Measurements from ENCODE around the gene LUZP1.

LUZP1 gene

GRCh38 chr1:23035823-23036452 is 132.7 kb downstream of the LUZP1 start:
- Histone ChIP-seq H3K79me2 (no peaks in the 10 kb centered on the region), H3K9ac (no peak overlapping the region), H3K36me3 (ENCODE audit: control insufficient read depth, insufficient read depth, low read length) (no peaks in the 10 kb centered on the region), H3K4me3 (ENCODE audit: low read depth, low read length) (no peak overlapping the region), H3K27me3 (ENCODE audit: control insufficient read depth, insufficient read depth, low read length) (no peaks in the 10 kb centered on the region), H3K4me1 (peaks cover 2% of the 10 kb centered on the region), H3K4me2 (ENCODE audit: low read length) (no peak overlapping the region), H2AFZ (no peak overlapping the region), H3K27ac (no peak overlapping the region), H3K9me3 (ENCODE audit: control insufficient read depth, low read length) (no peaks in the 10 kb centered on the region)
- TF ChIP-seq CTCF (IDR thresholded peaks at IDR 0.05), result no peak
